DLD1 (cell line): ENCODE data around the gene HDX.
"Not testable (repeated sequence)": the region's sequence is repeated elsewhere in the genome, so short reads cannot be mapped to it uniquely, and the experiment has no call there.

Source experiments
- in situ Hi-C: cut with HindIII; loops from 2 replicates; pipeline ENCODE4 v1.10.0; 2017; ENCODE audit warnings: low sequenced_read_pairs

The HDX gene

DNA sequence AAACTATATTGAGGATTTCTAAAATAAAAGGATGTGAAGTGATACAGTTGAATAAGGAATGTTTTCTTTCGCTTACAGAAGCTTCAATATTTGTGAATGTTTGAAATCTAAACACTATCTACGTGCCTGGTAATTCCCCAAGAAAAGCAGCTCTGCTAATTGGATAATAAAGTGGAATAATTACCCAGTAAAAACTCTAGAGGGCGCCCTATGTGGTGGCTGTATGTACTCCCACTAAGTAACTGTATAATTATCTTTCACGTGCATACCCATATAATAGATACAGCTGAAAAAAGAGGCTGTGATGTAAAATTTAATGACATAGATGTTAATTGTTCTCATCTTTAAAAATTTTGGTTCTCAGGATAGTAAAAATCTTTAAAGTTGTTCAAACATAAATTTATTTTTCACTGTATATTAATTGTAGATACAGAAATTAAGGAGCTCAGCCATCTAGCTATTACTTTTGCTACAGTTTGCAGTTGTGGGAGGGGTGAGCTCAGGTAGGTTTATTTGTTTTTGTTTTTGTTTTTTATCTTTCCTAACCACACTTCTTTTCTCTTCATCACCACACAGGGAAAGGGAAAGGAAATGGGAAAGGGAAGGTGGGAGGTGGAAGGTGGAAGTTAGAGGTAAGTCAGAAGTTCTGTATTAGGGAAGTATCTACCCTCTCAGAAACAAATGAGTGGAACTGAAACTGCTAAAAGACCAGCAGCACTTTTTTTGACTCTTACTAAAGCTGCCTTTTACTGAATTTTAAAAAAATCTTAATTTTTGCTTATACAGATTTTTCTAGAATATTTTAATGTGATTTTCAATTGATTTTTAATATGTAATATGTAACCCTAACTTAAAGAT is 162.5 kb downstream of the HDX start:
- in situ Hi-C loops, result no loop called here

DNA sequence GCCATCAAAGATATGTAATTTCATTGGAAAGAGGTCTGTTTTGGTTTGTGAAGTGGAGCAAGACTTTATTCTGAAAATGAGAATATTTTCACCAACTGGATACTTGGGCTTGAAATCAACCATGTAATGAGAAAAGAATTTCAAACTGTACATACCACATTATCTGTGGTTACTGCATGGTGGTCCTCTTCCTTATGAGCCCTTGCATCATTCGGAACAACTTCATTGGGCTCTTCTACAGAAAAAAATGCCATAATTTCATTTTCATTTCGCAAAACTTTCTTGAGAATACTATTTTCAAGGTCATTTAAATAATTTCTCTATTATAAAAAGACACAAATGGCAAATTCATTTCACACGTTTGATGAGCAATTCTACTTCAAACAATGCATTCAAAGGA is 165.6 kb downstream of the HDX start:
- in situ Hi-C loops, result no loop called here

- in situ Hi-C loops, result no loop called here
Observed at GRCh38 chrX:84335121-84335520, 167.1 kb downstream of the HDX start.

DNA sequence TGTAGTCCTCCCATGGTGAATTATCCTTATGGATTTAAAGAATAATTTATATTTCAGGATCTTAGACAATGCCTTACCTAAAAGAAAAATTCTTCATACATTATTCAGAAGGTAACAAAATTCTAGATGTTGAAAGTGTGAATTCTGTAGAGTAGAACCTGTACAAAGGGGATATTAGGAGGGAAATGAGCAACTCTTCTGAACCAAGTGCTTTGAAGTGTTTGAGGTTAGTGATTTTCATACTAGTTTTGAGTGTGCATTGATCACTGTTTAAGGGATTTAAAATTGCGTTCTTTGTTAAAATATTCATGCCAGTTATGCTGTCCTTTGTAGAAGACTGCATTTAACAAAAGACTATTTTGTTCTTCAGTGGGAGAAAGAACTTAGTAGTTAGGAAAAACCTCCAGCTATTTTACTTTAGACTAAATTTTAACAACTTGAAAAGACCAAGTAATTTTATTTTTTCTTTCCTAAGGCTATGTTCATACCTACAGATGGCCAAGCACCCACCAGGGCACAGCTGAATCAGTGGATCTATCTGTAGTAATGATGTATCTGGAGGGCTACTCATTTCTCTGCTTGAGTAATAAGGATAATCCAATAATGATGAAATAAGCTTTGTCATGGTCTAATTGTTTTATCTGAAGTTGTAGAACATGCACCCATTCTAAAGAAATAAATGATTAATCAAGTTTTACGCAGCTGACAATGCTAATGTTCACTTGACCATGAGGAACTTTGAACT is 180.0 kb downstream of the HDX start:
- in situ Hi-C loops, result no loop called here

GRCh38 chrX:84320614-84321013 is 181.6 kb downstream of the HDX start:
- in situ Hi-C loops, result no loop called here

DNA sequence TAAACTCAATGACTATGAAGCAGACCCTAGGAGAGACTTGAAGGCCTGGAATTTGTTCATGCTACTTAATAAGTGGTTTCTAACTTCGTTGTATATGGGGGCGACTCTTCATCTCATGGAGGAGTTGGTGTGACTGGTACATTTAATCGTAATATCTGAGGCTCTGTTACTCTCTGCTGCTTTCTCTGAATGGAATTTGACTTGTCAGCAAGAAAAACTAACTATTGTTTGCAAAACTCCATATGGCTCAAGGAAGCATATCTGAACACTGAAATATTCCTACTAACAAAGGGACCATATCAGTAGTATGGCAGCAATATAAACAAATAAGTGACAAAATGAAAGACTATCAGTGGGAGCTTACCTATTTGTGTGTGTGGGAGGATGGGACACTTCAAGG is 182.2 kb downstream of the HDX start:
- in situ Hi-C loops, result no loop called here

GRCh38 chrX:84318661-84319060 is 183.6 kb downstream of the HDX start:
- in situ Hi-C loops, result no loop called here

DNA sequence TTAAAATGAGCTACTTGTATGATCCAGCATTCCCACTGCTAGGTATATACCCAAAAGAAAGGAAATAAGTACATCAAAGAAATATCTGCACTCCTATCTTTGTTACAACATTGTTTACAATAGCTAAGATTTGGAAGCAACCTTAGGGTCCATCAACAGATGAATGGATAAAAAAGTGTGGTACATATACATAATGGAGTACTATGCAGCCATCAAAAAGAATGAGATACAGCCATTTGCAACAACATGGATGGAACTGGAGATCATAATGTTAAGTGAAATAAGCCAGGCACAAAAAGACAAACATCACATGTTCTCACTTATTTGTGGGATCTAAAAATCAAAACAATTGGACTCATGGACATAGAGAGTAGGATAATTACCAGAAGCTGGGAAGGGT is 186.3 kb downstream of the HDX start:
- in situ Hi-C loops, result not testable (repeated sequence)
